Measurements from ENCODE around the gene HNRNPA3. TPM values are rescaled to one million over a fixed set of nuclear protein-coding genes. Genes with fewer than 3 reads are reported as not detected.

HNRNPA3 gene
- total and polyA plus RNA-seq, 2 donors (not counting 3 experiments of a cell fraction or from before 2014, with no cell fraction given), result 57.5 to 316 TPM

- H2AFZ ChIP-seq (ENCODE audit: low read depth, low read length), result no peak overlapping the region
These were observed 31.7 kb downstream of the HNRNPA3 start for GRCh38 chr2:177244244-177244771.

GRCh38 chr2:177245010-177245422 lies 32.4 kb downstream of the HNRNPA3 start:
- no peaks in the 10 kb centered on the region for H3K9me3 ChIP-seq (replicated peaks; ENCODE audit: control insufficient read depth, insufficient read depth, low read length)
- no peak overlapping the region for H3K4me3 ChIP-seq (replicated peaks in 1 of 3; ENCODE audit: insufficient read depth in 1 of 3, low read depth in 1 of 3, low read length in 3 of 3)
- peak overlapping the region; percentile 53 for H3K4me2 ChIP-seq (ENCODE audit: insufficient read depth, low read length)
- DNase-seq (ENCODE audit: low read depth, low spot score), result peak; percentile 80
- peaks cover 58% of the 10 kb centered on the region for H3K4me1 ChIP-seq (ENCODE audit: control insufficient read depth, extremely low read depth, insufficient read depth, low read length)
- TF ChIP-seq CTCF (IDR thresholded peaks at IDR 0.05; ENCODE audit: extremely low read depth in 1 of 2, insufficient read depth in 1 of 2, low read depth in 1 of 2, low read length in 2 of 2) (no peak), JUN (IDR thresholded peaks at IDR 0.05; ENCODE audit: borderline replicate concordance, insufficient read depth, insufficient read length, low read depth) (peak; percentile 91), MAX (IDR thresholded peaks at IDR 0.05; ENCODE audit: insufficient read depth, insufficient read length) (no peak), GATA2 (IDR thresholded peaks at IDR 0.05; ENCODE audit: insufficient read depth, insufficient read length, low read depth, low read length) (no peak), EZH2 (IDR thresholded peaks at IDR 0.05; ENCODE audit: borderline replicate concordance, low read depth, low read length, severe bottlenecking) (no peak), FOS (IDR thresholded peaks at IDR 0.05; ENCODE audit: borderline replicate concordance, insufficient read depth, low read length) (peak; percentile 88), MYC (IDR thresholded peaks at IDR 0.05; ENCODE audit: low read depth, low read length) (no peak)
- H3K36me3 ChIP-seq (ENCODE audit: control insufficient read depth in 2 of 2, extremely low read depth in 1 of 2, insufficient read depth in 2 of 2, low read length in 2 of 2), result no peaks in the 10 kb centered on the region
- no peaks in the 10 kb centered on the region for H4K20me1 ChIP-seq (replicated peaks; ENCODE audit: control insufficient read depth, extremely low read depth, insufficient read depth, low read length)
- POLR2A ChIA-PET, result interaction anchor here (1.0 kb wide), 1 partner anchor 10 kb away, joined by 3 read pairs; no protein-coding TSS in a partner anchor
- intact Hi-C loops (cut with micrococcal nuclease), result no loop called here
- CTCF ChIA-PET, result interaction anchor here (0.6 to 2.6 kb wide), 5 partner anchors 10 to 1580 kb away, joined by 3 to 20 read pairs (median 8); partner anchors contain the start of gene NFE2L2
- peak overlapping the region; percentile 17 for H3K9ac ChIP-seq (replicated peaks; ENCODE audit: extremely low read depth, insufficient read depth, low read length)
- H3K27ac ChIP-seq (ENCODE audit: insufficient read depth, low read depth, low read length), result peak overlapping the region; percentile 56
- dilution Hi-C loops (cut with MboI; ENCODE audit: extremely low pct_ligation_motif_present, low sequenced_read_pairs), result no loop called here
- no TSS peak for BruUV-seq (replicated peaks)
- no peak overlapping the region for H2AFZ ChIP-seq (ENCODE audit: low read depth, low read length)
- H3K79me2 ChIP-seq (ENCODE audit: control insufficient read depth, insufficient read depth, low read length), result peaks cover 93% of the 10 kb centered on the region
- peak; percentile 82 for FAIRE-seq
- no peaks in the 10 kb centered on the region for H3K27me3 ChIP-seq (ENCODE audit: control insufficient read depth in 2 of 2, insufficient read depth in 2 of 2, low read length in 2 of 2)
- H3K9me1 ChIP-seq (replicated peaks; ENCODE audit: control insufficient read depth, extremely low read depth, insufficient read depth, low read length), result no peaks in the 10 kb centered on the region

More at GRCh38 chr2:177244244-177244771, 31.7 kb downstream of the HNRNPA3 start:
- intact Hi-C loops (cut with micrococcal nuclease) (loop anchor here (5.0 kb wide), 1 partner anchor 153 kb away; no protein-coding TSS in a partner anchor), dilution Hi-C loops (cut with MboI; ENCODE audit: extremely low pct_ligation_motif_present, low sequenced_read_pairs) (no loop called here)
- H3K9me1 ChIP-seq (replicated peaks; ENCODE audit: control insufficient read depth, extremely low read depth, insufficient read depth, low read length), result no peaks in the 10 kb centered on the region
- POLR2A ChIA-PET, result interaction anchor here (1.0 kb wide), 1 partner anchor 11 kb away, joined by 3 read pairs; no protein-coding TSS in a partner anchor
- no peak overlapping the region for H3K4me2 ChIP-seq (ENCODE audit: insufficient read depth, low read length)
- no peaks in the 10 kb centered on the region for H4K20me1 ChIP-seq (replicated peaks; ENCODE audit: control insufficient read depth, extremely low read depth, insufficient read depth, low read length)
- peak overlapping the region; percentile 56 for H3K27ac ChIP-seq (ENCODE audit: insufficient read depth, low read depth, low read length)
- no peak overlapping the region for H3K9ac ChIP-seq (replicated peaks; ENCODE audit: extremely low read depth, insufficient read depth, low read length)
- H3K36me3 ChIP-seq (ENCODE audit: control insufficient read depth in 2 of 2, extremely low read depth in 1 of 2, insufficient read depth in 2 of 2, low read length in 2 of 2), result no peaks in the 10 kb centered on the region
- H3K4me1 ChIP-seq (ENCODE audit: control insufficient read depth, extremely low read depth, insufficient read depth, low read length), result peaks cover 65% of the 10 kb centered on the region
- no peak for TF ChIP-seq POLR2AphosphoS5 (IDR thresholded peaks at IDR 0.05; ENCODE audit: insufficient read depth, low read depth, low read length)
- TF ChIP-seq POLR2A (IDR thresholded peaks at IDR 0.05; ENCODE audit: low read depth, low read length), result no peak
- no TSS peak for BruUV-seq (replicated peaks)
- H3K4me3 ChIP-seq (replicated peaks in 1 of 3; ENCODE audit: insufficient read depth in 1 of 3, low read depth in 1 of 3, low read length in 3 of 3), result no peak overlapping the region
- no peaks in the 10 kb centered on the region for H3K9me3 ChIP-seq (replicated peaks; ENCODE audit: control insufficient read depth, insufficient read depth, low read length)
- peaks cover 93% of the 10 kb centered on the region for H3K79me2 ChIP-seq (ENCODE audit: control insufficient read depth, insufficient read depth, low read length)
- no peaks in the 10 kb centered on the region for H3K27me3 ChIP-seq (ENCODE audit: control insufficient read depth in 2 of 2, insufficient read depth in 2 of 2, low read length in 2 of 2)
- FAIRE-seq, result no peak
- CTCF ChIA-PET, result interaction anchor here (0.6 to 2.6 kb wide), 8 partner anchors 10 to 79 kb away, joined by 3 to 20 read pairs (median 6); partner anchors contain the start of gene NFE2L2
- no peak for DNase-seq (ENCODE audit: low read depth, low spot score)

Measured in endothelial cell of umbilical vein (primary cell).